Measurements from ENCODE around the gene BCL2L2.

DNA sequence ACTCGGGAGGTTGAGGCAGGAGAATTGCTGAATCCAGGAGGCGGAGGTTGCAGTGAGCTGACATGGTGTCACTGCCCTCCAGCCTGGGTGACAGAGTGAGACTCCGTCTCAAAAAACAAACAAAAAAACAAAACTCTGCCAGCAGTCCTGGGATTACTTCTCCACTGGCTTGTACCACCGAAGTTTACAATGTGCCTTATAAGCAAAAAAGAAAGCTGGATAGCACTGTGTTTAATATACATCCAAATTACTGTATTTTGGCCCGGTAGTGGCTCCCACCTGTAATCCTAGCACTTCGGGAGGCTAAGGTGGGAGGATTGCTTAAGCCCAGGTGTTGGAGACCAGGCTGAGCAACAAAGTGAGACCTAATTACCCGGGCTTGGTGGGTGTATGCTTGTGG, 37.4 kb upstream of the BCL2L2 start:
- TF ChIP-seq SUPT20H (IDR thresholded peaks at IDR 0.05; ENCODE audit: borderline replicate concordance, control insufficient read depth, low read depth, low read length) (no peak), CBFB (IDR thresholded peaks at IDR 0.05; ENCODE audit: low read depth) (no peak), EP300 (IDR thresholded peaks at IDR 0.05; ENCODE audit: borderline replicate concordance in 1 of 2, control insufficient read depth in 1 of 2, low read depth in 2 of 2, low read length in 2 of 2) (no peak), FOXK2 (IDR thresholded peaks at IDR 0.05) (no peak), POLR2AphosphoS2 (IDR thresholded peaks at IDR 0.05; ENCODE audit: low read depth, low read length) (no peak), BACH1 (IDR thresholded peaks at IDR 0.05; ENCODE audit: borderline replicate concordance) (no peak), MXI1 (IDR thresholded peaks at IDR 0.05; ENCODE audit: low read depth, low read length) (no peak), SIN3A (IDR thresholded peaks at IDR 0.05; ENCODE audit: low read depth, low read length) (no peak), POLR2AphosphoS5 (IDR thresholded peaks at IDR 0.05; ENCODE audit: low read length) (no peak)
- TF ChIP-seq, protein P1, sequence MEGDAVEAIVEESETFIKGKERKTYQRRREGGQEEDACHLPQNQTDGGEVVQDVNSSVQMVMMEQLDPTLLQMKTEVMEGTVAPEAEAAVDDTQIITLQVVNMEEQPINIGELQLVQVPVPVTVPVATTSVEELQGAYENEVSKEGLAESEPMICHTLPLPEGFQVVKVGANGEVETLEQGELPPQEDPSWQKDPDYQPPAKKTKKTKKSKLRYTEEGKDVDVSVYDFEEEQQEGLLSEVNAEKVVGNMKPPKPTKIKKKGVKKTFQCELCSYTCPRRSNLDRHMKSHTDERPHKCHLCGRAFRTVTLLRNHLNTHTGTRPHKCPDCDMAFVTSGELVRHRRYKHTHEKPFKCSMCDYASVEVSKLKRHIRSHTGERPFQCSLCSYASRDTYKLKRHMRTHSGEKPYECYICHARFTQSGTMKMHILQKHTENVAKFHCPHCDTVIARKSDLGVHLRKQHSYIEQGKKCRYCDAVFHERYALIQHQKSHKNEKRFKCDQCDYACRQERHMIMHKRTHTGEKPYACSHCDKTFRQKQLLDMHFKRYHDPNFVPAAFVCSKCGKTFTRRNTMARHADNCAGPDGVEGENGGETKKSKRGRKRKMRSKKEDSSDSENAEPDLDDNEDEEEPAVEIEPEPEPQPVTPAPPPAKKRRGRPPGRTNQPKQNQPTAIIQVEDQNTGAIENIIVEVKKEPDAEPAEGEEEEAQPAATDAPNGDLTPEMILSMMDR (IDR thresholded peaks at IDR 0.05 in 2 of 3, conservative IDR thresholded peaks at IDR 0.05 in 1 of 3; ENCODE audit: control insufficient read depth in 2 of 3, extremely low read depth in 1 of 3, insufficient read depth in 1 of 3, low read depth in 3 of 3, low read length in 3 of 3), result no peak
- TF ChIP-seq, protein P2, sequence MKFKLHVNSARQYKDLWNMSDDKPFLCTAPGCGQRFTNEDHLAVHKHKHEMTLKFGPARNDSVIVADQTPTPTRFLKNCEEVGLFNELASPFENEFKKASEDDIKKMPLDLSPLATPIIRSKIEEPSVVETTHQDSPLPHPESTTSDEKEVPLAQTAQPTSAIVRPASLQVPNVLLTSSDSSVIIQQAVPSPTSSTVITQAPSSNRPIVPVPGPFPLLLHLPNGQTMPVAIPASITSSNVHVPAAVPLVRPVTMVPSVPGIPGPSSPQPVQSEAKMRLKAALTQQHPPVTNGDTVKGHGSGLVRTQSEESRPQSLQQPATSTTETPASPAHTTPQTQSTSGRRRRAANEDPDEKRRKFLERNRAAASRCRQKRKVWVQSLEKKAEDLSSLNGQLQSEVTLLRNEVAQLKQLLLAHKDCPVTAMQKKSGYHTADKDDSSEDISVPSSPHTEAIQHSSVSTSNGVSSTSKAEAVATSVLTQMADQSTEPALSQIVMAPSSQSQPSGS (IDR thresholded peaks at IDR 0.05; ENCODE audit: low read length), result no peak
- TF ChIP-seq, protein P3, sequence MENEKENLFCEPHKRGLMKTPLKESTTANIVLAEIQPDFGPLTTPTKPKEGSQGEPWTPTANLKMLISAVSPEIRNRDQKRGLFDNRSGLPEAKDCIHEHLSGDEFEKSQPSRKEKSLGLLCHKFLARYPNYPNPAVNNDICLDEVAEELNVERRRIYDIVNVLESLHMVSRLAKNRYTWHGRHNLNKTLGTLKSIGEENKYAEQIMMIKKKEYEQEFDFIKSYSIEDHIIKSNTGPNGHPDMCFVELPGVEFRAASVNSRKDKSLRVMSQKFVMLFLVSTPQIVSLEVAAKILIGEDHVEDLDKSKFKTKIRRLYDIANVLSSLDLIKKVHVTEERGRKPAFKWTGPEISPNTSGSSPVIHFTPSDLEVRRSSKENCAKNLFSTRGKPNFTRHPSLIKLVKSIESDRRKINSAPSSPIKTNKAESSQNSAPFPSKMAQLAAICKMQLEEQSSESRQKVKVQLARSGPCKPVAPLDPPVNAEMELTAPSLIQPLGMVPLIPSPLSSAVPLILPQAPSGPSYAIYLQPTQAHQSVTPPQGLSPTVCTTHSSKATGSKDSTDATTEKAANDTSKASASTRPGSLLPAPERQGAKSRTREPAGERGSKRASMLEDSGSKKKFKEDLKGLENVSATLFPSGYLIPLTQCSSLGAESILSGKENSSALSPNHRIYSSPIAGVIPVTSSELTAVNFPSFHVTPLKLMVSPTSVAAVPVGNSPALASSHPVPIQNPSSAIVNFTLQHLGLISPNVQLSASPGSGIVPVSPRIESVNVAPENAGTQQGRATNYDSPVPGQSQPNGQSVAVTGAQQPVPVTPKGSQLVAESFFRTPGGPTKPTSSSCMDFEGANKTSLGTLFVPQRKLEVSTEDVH (IDR thresholded peaks at IDR 0.05; ENCODE audit: low read depth, partially characterized antibody), result no peak
- TF ChIP-seq, protein P4, sequence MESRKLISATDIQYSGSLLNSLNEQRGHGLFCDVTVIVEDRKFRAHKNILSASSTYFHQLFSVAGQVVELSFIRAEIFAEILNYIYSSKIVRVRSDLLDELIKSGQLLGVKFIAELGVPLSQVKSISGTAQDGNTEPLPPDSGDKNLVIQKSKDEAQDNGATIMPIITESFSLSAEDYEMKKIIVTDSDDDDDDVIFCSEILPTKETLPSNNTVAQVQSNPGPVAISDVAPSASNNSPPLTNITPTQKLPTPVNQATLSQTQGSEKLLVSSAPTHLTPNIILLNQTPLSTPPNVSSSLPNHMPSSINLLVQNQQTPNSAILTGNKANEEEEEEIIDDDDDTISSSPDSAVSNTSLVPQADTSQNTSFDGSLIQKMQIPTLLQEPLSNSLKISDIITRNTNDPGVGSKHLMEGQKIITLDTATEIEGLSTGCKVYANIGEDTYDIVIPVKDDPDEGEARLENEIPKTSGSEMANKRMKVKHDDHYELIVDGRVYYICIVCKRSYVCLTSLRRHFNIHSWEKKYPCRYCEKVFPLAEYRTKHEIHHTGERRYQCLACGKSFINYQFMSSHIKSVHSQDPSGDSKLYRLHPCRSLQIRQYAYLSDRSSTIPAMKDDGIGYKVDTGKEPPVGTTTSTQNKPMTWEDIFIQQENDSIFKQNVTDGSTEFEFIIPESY (IDR thresholded peaks at IDR 0.05), result no peak

All from GM12878 (cell line).